Kidney (tissue), 14 donors: ENCODE results near the gene FMN2. TPM values are rescaled to one million over a fixed set of nuclear protein-coding genes. Genes with fewer than 3 reads are reported as not detected.

Experiments
- DNase-seq, 5 donors: peaks; one replicate each; pipeline ENCODE4 v3.0.0-alpha.2; 2013 to 2020
- FAIRE-seq: peaks from 2 replicates; lab custom pipeline; 2012; peaks lifted over from hg19 to GRCh38; lab: Jason Lieb, UNC
- H3K27ac ChIP-seq, 2 donors: one replicate each; pipeline ENCODE4 v1.7.0; 2013; ENCODE audit warnings: low read depth in 2 of 2, low read length in 2 of 2, inconsistent platforms in 1 of 2
- H3K27me3 ChIP-seq: one replicate; pipeline ENCODE4 v1.7.1; 2013; ENCODE audit warnings: low read length, inconsistent platforms; ENCODE audit not compliant: control insufficient read depth, insufficient read depth
- H3K36me3 ChIP-seq, 3 donors: one replicate each; pipeline versions ENCODE4 v1.7.0 to v1.7.1; 2013; ENCODE audit warnings: low read length in 3 of 3, control low read depth in 1 of 3, inconsistent platforms in 1 of 3; ENCODE audit not compliant: insufficient read depth in 3 of 3, control insufficient read depth in 2 of 3
- H3K4me1 ChIP-seq, 3 donors: one replicate each; pipeline versions ENCODE4 v1.7.0 to v1.7.1; 2013; ENCODE audit warnings: low read length in 3 of 3, inconsistent platforms in 1 of 3, low read depth in 1 of 3; ENCODE audit not compliant: control insufficient read depth in 2 of 3, insufficient read depth in 2 of 3
- H3K4me3 ChIP-seq, 3 donors: one replicate each; pipeline versions ENCODE4 v1.7.0 to v1.8.1; 2013; ENCODE audit warnings: low read length in 3 of 3, control low read depth in 1 of 3, inconsistent platforms in 1 of 3
- H3K9ac ChIP-seq, 3 donors: one replicate each; pipeline versions ENCODE4 v1.7.0 to v1.7.1; 2013; ENCODE audit warnings: low read length in 3 of 3, control low read depth in 1 of 3, inconsistent platforms in 1 of 3
- H3K9me3 ChIP-seq, 3 donors: one replicate each; pipeline versions ENCODE4 v1.7.0 to v1.7.1; 2013; ENCODE audit warnings: low read length in 3 of 3, control low read depth in 1 of 3, inconsistent platforms in 1 of 3; ENCODE audit not compliant: control insufficient read depth in 2 of 3, insufficient read depth in 1 of 3
- CTCF ChIP-seq: IDR thresholded peaks from 3 replicates; pipeline ENCODE4 v1.5.1; 2012; ENCODE audit warnings: mild to moderate bottlenecking, moderate library complexity, borderline replicate concordance; ENCODE audit not compliant: insufficient read depth; ENCODE audit errors: extremely low read depth
- intact Hi-C: fragments of 100-400 bp; cut with DNase I; formaldehyde crosslinking; loops from one replicate; pipeline ENCODE4 v1.11.1; 2022
- polyA plus RNA-seq: library from polyadenylated mRNA; stranded (reverse); fragments of 350-450 nt; fragmentation: Illumina TruSeq; extraction: RNeasy Lipid Tissue Mini Kit (QIAGEN cat#74804); gene quantifications from one replicate; pipeline ENCODE4 v1.2.3, GENCODE V29; 2014; ENCODE audit warnings: low read depth, low replicate concordance; ENCODE audit not compliant: insufficient read depth
- total RNA-seq: library from RNA; stranded (reverse); fragmentation: NEBNext Ultra II Directional; extraction: Animal tissue kit (Norgen Biotek cat#: 25700); gene quantifications from one replicate; pipeline ENCODE4 v1.2.1, GENCODE V29; 2021
- donor health status: control.
- donor health status: control.
- donor health status: control.
- donor health status: control.
- donor health status: control.
- donor health status: DM: yes; HTN: yes; CAD: no.
- donor health status: Normal renal cell carcinoma (clear cell type).

Gene FMN2
- total and polyA plus RNA-seq, 2 donors from 2014 or later: 0.06 to 3.4 TPM

GRCh38 chr1:240098534-240098933 is 6.9 kb downstream of the FMN2 start:
- Histone ChIP-seq H3K4me3 (no peak overlapping the region), H3K4me1 (no peaks in the 10 kb centered on the region), H3K27me3 (peaks cover 7% of the 10 kb centered on the region), H3K9ac (no peak overlapping the region), H3K36me3 (no peaks in the 10 kb centered on the region), H3K27ac (no peak overlapping the region), H3K9me3 (no peaks in the 10 kb centered on the region)
- no peak for DNase-seq
- intact Hi-C loops: no loop called here
- TF ChIP-seq CTCF: no peak
- FAIRE-seq: no peak

- H3K27ac ChIP-seq: no peak overlapping the region
- no peaks in the 10 kb centered on the region for H3K36me3 ChIP-seq
- no peak overlapping the region for H3K9ac ChIP-seq
- H3K9me3 ChIP-seq: no peaks in the 10 kb centered on the region
- no peaks in the 10 kb centered on the region for H3K4me1 ChIP-seq
- TF ChIP-seq CTCF: no peak
- FAIRE-seq (no peak), DNase-seq (no peak)
- H3K27me3 ChIP-seq: peaks cover 1% of the 10 kb centered on the region
- H3K4me3 ChIP-seq: no peak overlapping the region
- intact Hi-C loops: no loop called here
Observed at GRCh38 chr1:240099329-240099728, 7.6 kb downstream of the FMN2 start.

- no peak overlapping the region for H3K9ac ChIP-seq
- intact Hi-C loops: no loop called here
- no peaks in the 10 kb centered on the region for H3K36me3 ChIP-seq
- H3K9me3 ChIP-seq: no peaks in the 10 kb centered on the region
- DNase-seq (no peak), FAIRE-seq (no peak)
- H3K27ac ChIP-seq: no peak overlapping the region
- no peak overlapping the region for H3K4me3 ChIP-seq
- H3K27me3 ChIP-seq: no peaks in the 10 kb centered on the region
- TF ChIP-seq CTCF: no peak
- no peaks in the 10 kb centered on the region for H3K4me1 ChIP-seq
Observed at GRCh38 chr1:240099748-240100147, 8.1 kb downstream of the FMN2 start.

- FAIRE-seq (no peak), DNase-seq (no peak)
- H3K36me3 ChIP-seq: no peaks in the 10 kb centered on the region
- no peak overlapping the region for H3K27ac ChIP-seq
- H3K9me3 ChIP-seq: no peaks in the 10 kb centered on the region
- no peak for TF ChIP-seq CTCF
- H3K4me3 ChIP-seq: no peak overlapping the region
- no peaks in the 10 kb centered on the region for H3K27me3 ChIP-seq
- intact Hi-C loops: no loop called here
- no peak overlapping the region for H3K9ac ChIP-seq
- no peaks in the 10 kb centered on the region for H3K4me1 ChIP-seq
Observed at GRCh38 chr1:240100371-240100934, 8.8 kb downstream of the FMN2 start.
